HG02981 (cell line): Measurements from ENCODE around the gene ANK2.
A peak's percentile ranks its signal among the peaks of the same experiment; 100 is the strongest.
"Not testable (repeated sequence)": the region's sequence is repeated elsewhere in the genome, so short reads cannot be mapped to it uniquely, and the experiment has no call there.

Experiments
- ATAC-seq: cut with Tn5 transposase; IDR thresholded peaks from one replicate; pipeline ENCODE4 v1.9.1; 2021; ENCODE audit warnings: mild to moderate bottlenecking, moderate library complexity; ENCODE audit not compliant: unreplicated experiment

Gene ANK2

DNA sequence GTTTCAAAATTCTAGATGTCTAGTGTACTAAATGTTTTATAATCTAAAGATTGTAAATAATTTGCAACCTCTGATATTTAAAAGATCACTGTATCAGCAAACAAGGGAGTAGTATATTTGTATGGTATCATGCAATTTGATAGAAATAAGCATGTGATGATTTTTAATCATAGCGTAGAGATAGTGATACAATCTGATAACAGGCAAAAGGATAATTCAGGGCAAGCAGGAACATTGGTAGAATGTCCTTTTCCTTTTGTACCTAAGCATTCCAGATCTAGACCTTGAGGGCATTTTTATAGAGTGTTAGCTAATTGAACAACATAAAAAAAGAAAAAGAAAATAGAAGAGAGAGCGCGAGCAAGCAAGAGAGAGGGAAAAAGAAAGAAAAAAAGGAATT, 1.4 kb downstream of the ANK2 start:
- ATAC-seq, result no peak

DNA sequence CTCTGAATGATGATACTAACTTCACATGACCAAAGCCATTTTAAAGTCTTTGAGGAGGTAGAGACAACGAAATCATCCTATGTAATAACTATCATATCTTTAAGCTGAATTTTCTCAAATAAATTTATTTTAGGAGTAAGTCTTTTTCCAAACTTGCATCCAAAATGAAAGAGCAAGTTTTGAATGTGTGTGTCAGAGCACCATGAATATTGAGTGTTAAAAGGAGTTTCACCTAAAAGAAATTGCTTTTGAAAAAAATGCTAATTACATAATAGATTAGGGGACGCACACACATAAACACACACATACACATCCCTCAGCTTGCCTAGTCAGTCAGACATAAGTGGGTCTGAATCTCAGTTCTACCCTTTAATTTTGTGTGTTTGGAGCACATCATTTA, 1.9 kb downstream of the ANK2 start:
- no peak for ATAC-seq

DNA sequence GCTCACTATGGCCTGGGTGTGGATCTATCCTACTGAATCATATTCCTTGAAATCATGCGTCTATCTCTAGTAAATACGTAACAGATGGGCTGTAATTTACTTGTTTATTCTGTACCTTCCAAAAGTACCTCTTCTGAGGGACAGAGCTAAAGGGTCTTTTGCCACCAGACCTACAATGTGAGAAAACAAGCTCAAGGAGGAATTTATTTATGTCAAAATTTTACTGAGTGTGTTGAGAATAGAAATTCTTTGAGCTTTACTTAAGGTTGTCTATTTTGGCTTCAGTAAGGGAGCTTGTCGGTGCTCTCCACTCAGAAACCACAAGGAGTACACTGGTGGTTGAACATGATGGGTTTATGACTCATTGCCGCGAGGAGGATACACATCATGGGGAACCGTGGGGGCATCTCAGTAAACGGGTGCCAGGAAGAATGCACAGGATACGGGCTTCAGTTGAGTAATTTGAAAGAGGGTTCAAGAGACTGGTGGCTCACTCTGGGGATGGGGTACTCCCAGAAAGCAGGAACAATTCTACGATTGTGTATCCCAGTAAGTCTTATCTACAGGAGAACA, 3.0 kb downstream of the ANK2 start:
- ATAC-seq, result peak; percentile 85

DNA sequence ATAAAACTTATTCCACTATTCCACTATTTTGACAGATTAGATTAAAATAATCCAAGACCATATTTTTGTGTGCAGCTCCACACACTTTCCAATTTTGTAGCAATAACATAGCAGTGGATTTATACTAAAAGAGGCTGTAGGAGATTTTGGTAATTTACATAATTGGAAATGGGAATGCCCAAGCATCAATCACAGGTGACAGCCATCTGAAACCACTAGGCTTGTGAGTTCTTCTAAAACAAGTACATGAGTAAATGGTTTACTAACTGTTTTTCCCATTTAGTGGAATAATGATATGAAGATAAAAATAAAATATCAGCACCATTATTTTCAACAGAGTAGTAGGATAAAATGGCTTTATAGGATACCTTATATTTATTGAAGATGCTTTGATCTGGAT, 4.4 kb downstream of the ANK2 start:
- ATAC-seq, result no peak

DNA sequence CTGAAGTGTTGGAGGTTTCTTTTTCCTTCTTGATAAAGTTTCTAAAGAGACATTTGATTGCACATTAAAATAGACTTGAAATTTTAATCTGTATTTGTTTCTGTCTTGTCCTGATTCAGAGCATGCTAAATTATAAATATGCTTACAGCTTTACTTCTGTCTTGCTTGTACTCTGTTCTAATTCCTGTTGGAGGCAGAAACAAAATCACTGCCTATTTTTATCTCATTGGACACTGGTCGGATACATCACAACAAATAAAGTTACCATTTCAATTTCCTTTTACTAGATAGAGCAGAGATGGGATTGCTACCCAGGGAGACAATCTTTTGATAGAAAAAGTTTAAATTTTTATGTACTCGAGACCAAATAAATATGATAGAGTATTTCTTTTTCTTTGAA, 6.9 kb downstream of the ANK2 start:
- ATAC-seq, result no peak

DNA sequence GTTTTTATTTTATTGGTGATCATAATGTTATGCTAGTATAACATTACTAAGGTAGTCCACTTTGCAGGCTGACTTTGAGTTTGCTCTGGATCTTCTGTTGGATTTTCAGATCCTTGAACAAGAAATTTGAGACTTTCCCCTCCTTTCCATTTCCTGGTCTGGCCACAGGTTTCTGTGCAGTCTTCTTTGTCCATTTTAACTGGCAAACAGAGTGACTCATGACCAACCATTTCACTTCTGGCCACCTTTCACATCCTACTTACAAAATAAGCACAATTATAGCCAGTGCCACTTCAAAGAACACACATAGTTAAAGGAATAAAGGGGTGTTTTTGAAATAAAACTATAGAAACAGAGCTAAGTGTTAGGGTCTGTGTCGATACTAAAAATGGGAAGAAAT, 8.4 kb downstream of the ANK2 start:
- no peak for ATAC-seq

DNA sequence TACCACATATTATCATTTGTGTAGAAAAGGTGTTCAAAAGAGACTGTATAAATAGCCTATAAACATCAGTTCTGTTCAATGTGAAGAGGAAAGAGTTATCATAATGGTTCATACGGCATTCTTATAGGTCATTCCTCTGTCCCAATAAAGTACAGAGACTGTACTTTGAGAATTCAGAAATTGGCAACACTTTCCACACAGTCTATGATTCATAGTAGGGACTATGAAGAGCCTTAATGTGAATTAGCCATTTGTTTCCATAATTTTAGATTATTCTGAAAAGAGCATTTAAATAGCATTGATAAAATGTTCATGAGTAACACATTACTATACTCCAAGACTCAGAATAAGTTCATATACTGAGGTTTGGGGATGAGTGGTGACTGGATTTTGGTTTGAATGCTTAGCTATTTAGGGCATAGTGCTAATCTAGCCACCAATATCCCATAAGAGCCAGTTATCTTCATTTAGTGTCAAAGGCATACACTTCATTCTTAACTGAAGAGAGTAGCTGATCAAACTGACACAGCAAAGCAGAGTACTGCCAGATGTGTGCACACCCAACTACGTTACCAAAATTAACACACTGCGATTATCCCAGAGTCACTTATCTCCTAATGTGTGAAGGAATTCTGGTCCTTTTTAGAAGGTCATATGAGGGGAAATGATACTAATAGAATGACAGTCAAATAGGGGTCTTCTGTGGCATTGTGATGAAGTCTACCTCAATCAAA, 10.2 kb downstream of the ANK2 start:
- no peak for ATAC-seq

DNA sequence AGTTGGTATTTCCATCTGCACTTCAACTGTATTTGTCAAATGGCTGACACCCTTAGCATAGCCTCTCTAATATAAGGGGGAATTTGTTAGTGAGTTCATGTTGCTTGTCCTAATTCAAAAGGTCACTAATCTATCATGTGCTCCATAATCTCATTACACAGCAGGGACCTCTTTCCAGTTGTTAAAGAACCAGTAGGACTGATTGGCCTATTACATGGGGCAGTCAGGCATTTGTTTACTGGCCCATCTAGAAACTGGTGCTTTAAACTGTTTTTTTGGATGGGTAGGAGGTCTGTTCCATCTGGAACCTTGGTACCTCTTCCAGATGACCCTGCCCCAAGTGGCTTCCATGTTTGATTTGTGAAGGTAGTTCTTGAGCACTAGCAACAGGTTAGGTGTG, 11.4 kb downstream of the ANK2 start:
- ATAC-seq, result no peak

DNA sequence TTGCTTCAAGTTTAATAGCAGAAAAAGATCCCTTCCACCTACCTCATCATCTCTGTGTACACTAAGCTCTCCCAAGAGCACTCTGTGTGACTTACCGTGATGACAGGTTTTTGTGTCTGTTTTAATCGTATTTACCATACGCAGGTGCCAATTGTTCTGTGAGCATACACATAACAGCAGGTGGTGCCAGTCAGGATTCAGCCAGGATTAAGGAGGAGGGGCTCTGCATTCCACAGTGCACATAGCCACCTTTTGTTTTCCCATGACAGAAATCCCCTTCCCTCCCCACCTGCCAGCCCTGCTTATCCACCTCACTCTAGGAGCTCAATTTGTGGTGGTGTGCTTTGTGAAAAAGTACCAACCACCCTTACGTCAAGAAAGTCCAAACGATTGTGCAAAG, 14.8 kb downstream of the ANK2 start:
- no peak for ATAC-seq

DNA sequence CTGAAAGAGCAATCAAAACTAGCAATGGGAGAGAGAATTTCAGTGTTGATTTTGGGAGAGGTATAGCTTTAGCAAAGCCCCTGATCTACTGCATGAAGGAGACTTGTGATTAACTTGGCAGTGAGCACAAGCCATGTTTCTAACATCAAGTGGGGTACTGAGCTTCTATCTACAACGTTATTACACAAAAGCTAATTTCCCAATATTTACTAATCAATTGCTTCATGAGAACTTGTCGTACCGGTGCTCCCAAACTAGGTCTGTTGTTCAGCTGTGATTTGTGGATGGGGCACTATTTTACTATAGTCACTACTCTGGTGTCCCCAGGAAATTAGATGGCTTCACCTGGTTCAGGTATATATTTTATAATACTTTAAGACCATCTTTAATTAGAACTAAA, 16.2 kb downstream of the ANK2 start:
- ATAC-seq, result no peak

DNA sequence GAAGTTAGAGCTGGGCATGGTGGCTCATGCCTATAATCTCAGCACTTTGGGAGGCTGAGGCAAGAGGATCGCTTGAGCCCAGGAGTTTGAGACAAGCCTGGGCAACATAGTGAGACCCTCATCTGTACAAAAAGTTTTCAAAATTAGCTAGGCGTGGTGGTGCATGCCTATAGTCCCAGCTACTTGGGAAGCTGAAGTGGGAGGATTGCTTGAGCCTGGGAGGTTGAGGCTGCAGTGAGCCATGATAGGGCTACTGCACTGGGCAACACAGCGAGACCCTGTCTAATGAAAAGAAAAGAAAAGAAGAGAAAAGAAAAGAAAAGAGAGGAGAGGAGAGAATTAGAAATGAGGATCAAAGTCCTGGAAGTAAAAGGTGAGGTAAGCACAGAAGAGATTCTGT, 19.3 kb downstream of the ANK2 start:
- ATAC-seq, result not testable (repeated sequence)

DNA sequence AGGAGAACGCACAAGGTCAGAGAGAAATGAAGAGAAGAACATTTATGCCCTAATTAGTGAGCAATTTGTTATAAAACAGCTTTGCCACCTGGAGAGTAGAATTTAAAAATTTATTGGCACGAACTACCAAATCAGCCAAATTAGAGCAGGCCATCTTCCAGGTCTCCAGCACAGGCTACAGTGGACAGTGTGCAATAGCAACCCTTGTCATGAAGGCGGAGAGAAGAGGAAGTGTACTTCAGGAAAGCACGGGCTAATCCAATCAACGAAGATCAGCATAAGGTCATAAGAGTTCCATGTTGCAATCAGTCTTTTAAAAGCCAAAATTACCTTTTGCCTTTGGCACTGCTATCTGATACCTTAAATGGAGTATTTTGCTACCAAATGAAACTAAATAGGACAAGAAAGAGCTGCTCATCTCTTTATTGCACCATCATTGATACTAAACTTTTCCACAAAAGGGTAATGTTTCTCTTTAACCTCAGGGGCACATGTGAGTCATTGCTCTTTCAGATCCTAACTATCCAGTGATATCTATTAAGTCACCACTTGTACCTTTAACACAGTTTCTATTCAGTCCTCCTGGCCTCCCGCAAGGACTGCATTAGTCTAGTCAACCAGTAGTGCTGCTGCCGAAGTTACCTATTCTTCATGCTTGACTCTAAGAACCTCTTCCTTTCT, 19.9 kb downstream of the ANK2 start:
- no peak for ATAC-seq

DNA sequence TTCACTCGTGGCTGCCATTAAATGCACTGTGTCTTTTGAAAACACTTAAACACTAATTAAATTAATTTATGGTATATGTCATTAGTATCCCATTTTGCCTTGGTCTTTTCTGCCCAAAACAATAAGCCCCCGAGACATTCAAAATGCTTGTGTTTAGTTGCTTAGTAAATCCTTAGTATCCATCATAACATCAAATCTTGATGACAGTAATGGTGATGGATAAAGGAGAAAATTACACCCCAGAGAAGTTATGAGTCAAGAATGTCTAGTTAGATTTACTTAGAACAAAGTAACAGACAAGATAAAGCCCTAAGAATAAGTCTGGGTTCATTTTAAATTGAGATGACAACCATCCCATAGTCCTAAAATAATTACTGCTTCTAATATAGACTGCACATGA, 21.3 kb downstream of the ANK2 start:
- ATAC-seq, result no peak

DNA sequence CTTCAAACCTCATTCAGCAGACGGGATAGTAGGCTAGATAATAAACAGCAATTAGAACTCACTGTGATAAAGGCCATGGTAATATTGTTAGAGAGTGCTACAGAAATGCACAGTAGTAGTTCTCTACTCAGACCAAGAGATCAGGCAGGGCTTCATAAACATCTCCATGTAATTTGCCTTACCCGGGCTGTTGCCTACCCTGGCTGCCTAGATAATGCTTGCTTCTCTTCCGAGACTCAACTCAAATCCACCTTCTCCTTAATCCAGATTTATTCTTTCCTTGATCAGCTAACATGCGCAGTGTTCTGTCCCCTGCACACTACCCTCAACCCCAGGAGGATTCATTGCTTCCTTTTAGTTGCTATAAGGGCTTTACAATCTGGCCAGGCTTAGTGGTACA, 21.8 kb downstream of the ANK2 start:
- ATAC-seq, result no peak

DNA sequence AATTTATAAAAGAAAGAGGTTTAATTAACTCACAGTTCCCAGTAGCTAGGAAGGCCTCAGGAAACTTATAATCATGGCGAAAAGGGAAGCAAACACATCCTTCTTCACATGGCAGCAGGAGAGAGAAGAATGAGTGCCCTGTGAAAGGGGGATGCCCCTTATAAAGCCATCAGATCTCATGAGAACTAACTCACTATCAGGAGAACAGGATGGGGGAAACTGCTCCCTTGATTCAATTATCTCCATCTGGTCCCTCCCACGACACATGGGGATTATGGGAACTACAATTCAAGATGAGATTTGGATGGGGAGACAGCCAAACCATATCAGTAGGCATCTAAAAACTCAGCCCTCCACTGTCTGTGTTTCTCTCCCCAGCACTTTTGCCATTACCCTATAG, 22.4 kb downstream of the ANK2 start:
- no peak for ATAC-seq

DNA sequence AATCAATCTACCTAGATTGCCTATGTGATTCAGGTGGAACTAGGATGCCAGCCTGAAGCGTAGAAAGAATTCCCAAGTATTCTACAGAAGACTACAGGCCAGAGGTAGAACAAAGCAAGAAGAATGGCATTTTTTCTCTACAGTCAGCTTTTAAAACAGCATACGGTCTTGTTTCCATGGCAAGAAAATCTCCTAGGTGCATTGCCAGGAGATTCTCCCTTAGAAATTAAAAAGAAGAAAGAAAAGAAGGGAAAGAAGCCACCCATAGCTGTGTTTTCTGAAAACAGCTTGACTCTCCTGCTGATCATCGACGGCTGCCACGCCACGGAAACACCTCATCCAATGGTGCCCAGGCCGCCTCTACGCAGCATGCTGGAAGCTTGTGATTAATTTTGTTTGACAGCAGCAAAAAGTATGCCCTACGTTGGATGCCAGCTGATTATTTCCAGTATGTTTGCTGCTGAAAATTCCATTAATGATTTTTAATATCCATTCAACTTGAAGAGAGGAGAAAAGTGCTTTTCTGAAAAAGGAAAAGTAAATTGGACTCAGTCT, 24.1 kb downstream of the ANK2 start:
- no peak for ATAC-seq

DNA sequence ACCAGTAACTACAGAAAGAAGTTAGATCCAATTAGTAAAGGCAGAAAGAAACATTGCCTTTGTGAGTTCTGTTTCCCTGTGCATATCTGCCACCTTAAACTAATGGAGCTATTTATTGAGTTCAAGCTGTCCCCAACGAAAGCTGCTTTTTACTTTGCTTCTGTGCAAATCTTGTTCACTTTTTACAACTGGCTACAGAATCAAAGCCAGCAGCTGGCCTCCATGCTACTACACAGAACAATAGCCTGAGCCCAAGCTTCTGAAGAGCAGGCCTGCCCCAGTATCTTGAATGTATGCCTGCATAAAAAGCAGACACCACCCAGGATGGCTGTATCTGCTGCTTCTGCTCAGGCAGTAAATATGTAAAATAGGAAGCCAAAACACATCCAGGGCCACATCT, 28.1 kb downstream of the ANK2 start:
- ATAC-seq, result no peak

DNA sequence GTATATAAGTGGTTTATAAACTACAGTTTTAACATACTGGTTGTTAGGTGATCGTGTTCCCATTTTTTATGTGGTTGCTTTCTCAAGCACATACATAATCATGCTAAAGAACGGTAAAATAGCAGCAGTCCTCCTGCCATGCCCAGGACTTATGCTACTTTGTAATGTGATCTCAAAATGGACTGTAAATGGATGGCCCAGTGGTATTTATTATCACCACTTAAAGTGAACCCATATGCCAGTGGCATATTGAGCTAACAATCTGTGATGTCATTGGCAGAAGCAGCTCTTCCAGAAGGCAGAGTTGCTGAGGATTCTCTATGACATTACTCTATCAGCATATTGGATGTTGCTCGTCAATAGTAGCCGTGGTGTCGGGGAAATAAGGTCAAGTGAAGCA, 28.6 kb downstream of the ANK2 start:
- no peak for ATAC-seq

DNA sequence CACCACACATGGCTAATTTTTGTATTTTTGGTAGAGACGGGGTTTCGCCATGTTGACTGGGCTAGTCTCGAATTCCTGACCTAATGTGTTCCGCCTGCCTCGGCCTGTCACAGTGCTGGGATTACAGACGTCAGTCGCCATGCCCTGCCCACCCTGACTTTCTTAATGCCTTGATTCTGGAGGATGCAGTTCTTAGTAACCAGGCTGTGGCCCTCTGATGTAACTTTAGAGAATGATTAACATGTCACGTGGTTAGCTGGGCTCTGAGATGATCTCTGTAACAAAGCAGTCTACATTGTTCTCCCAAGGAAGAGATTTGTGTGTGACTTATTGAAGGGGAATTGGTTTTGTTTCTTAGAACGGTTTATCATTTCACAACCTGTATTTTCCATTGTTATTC, 30.6 kb downstream of the ANK2 start:
- peak; percentile 89 for ATAC-seq

DNA sequence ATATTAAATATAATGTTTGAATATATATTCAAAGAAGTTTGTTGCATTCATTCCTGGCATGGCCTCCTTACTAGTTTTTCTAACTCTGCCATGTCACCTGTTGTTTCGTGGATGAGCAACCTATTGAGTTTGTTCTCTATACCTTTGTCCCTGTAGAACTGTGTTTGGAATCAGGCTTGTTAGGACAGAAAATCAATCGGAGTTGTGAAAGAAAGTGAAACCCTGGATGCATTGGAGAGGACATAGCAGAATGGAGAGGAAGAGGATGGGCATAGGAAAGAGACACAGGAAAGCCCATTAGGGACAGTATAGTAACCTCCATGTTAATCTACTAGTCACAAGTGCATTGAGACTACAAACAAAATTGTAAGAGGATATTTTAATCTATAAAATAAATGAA, 31.2 kb downstream of the ANK2 start:
- ATAC-seq, result no peak

DNA sequence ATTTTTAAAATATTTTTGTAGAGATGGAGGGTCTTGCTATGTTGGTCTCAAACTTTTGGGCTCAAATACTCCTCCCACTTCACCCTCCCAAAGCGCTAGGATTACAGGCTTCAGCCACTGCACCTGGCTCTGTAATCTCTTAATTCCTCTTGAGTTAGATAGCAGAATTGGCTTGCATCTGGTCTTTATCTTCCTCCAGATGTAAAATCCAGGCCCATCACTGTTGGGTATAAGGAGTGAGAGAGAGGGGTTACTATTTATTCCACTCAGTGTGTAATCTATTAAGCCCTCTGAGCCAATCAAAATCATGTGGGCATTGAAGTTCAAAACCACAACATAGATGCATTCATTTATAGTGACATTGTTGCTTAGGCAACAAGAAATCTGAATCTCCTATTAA, 33.9 kb downstream of the ANK2 start:
- ATAC-seq, result no peak

DNA sequence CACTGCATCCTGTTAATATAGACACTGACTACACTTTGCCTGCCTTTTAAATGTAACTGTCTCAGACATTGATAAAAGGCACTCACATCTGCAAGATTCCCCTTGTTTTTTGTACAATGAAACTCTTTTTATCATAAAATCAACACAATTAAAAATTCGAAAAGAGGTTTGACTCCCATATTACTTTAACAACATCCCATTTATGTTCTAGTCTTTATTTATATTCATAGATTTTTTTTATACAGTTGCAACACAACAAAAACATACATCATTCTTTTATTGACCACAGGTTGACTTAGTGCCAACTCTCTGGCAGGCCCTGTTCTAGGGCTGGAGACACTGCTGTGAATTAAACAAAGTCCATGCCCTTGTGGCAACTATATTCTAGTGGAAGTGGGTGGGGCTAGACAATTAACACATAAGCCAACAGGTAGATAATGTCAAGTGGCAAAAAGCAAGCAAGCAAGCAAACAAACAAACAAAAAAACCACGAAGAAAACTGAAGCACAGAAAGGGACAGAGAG, 36.8 kb downstream of the ANK2 start:
- ATAC-seq, result no peak
